ENCODE data around the gene LCORL. TPM values are rescaled to one million over a fixed set of nuclear protein-coding genes. Genes with fewer than 3 reads are reported as not detected.

LCORL gene
- total RNA-seq, 1 donor from 2014 or later, result 21.3 TPM

DNA sequence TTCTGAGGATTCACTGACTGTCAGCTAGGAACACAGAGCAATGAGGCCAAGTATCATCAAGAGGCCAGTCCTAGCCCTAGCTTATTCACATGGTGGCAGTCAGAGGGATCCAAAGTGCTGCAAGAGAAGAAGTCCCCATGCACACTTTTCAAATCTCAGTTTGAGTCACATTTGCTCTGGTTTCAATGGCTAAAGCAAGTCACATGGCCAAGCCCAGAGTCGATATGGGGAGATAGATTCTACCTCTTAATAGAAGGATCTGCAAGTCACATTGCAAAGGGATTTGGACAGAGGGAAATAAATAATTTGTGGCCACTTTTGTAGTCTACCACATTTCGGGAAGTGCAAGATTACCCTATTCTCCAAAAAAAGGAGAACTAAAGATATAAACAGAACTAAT lies 3.7 kb upstream of the LCORL start:
- TF ChIP-seq, protein P1, sequence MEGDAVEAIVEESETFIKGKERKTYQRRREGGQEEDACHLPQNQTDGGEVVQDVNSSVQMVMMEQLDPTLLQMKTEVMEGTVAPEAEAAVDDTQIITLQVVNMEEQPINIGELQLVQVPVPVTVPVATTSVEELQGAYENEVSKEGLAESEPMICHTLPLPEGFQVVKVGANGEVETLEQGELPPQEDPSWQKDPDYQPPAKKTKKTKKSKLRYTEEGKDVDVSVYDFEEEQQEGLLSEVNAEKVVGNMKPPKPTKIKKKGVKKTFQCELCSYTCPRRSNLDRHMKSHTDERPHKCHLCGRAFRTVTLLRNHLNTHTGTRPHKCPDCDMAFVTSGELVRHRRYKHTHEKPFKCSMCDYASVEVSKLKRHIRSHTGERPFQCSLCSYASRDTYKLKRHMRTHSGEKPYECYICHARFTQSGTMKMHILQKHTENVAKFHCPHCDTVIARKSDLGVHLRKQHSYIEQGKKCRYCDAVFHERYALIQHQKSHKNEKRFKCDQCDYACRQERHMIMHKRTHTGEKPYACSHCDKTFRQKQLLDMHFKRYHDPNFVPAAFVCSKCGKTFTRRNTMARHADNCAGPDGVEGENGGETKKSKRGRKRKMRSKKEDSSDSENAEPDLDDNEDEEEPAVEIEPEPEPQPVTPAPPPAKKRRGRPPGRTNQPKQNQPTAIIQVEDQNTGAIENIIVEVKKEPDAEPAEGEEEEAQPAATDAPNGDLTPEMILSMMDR (IDR thresholded peaks at IDR 0.05; ENCODE audit: unreplicated experiment), result no peak
- no peaks in the 10 kb centered on the region for H3K36me3 Mint-ChIP-seq
- no peak overlapping the region for H3K27ac Mint-ChIP-seq
- H3K4me1 Mint-ChIP-seq, result peaks cover 8% of the 10 kb centered on the region
- DNase-seq (ENCODE audit: low spot score in 2 of 2, unreplicated experiment in 2 of 2), result no peak
- H3K27me3 Mint-ChIP-seq (ENCODE audit: low read depth), result peaks cover 16% of the 10 kb centered on the region
- no peaks in the 10 kb centered on the region for H3K9me3 Mint-ChIP-seq
- no peak overlapping the region for H3K4me3 Mint-ChIP-seq

DNA sequence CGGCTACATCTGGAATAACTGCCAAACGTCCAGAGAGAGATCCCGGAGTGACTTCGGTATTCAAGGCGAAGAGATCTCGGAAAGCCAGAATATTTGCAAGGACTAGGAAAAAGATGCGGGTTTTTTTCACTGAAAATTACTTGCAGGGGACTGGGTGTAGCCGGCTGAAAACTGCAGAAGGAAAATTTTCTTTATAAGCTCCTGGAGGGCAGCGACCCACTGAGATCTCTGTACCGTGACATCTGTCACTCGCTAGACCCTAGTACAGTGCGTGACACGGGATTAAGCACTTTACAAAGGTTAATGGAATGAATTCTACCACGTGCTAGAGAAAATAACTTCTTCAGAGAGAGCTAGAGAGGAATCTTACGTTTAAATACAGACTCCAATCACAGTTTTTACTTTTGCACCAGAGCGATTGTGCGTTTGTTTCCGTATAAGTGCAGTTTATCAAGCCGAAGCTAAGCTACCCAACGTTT lies 1.1 kb upstream of the LCORL start:
- H3K27ac Mint-ChIP-seq, result peak overlapping the region; percentile 89
- no peaks in the 10 kb centered on the region for H3K9me3 Mint-ChIP-seq
- TF ChIP-seq, protein P1 (IDR thresholded peaks at IDR 0.05; ENCODE audit: unreplicated experiment), result no peak
- H3K36me3 Mint-ChIP-seq, result no peaks in the 10 kb centered on the region
- DNase-seq (ENCODE audit: low spot score in 2 of 2, unreplicated experiment in 2 of 2), result no peak
- H3K4me3 Mint-ChIP-seq, result peak overlapping the region; percentile 92
- peaks cover 16% of the 10 kb centered on the region for H3K4me1 Mint-ChIP-seq
- peaks cover 15% of the 10 kb centered on the region for H3K27me3 Mint-ChIP-seq (ENCODE audit: low read depth)

DNA sequence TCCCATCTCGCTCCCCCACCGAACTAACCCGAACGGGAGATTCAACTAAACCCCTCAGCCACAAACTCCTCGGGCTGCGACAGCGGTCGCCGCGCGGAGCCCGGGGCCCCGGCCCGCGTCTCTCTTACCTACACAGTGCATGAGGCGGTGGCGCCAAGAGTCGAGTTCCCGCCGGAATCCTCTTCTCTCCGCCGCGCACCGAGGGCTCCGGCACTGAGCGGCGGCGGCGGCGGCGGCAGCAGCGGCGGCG lies 160 bp downstream of the LCORL start:
- Mint-ChIP-seq H3K9me3 (no peaks in the 10 kb centered on the region), H3K4me3 (peak overlapping the region; percentile 92), H3K27ac (peak overlapping the region; percentile 93), H3K4me1 (peaks cover 16% of the 10 kb centered on the region), H3K27me3 (ENCODE audit: low read depth) (peaks cover 14% of the 10 kb centered on the region), H3K36me3 (no peaks in the 10 kb centered on the region)
- DNase-seq (ENCODE audit: low spot score in 2 of 2, unreplicated experiment in 2 of 2), result no peak
- TF ChIP-seq, protein P1 (IDR thresholded peaks at IDR 0.05; ENCODE audit: unreplicated experiment), result no peak

DNA sequence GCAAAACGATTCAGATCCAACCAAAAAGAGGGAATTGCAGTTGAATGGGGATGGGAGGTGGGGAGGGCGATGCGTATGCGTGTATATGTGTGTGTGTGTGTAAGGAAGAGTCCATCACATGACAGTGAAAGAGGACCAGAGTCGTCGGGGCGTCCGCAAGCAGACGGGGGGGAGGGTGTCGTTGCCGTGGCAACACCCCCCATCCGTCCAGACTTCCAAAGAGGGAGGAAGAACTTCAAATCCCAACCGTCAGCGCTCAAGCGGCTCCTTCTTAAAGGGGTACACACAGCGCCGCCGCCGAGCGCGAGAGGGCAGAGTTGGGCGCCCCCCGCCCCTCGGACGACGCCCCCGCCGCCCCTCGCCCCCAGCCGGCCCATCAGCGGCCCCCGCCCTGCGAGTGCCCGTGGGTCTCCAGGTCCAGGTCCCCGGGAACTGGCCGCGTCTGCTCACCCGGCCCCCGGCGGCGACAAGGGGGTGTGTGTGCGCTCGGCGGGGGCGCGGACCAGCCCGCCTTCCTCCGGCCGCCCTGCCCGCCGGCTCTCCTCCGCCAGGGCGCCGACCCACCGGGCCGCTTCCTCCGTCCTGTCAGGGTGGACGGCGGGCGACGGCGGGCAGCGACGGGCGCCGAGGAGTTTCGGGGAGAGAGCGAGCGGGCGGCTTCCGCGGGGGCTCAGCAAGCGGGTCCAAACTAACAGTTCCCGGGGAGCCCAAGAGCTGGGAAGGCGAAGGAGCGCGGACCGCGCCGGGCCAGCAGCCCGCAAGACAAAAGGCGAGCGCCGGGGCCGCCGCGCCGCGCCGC lies 685 bp downstream of the LCORL start:
- Mint-ChIP-seq H3K27me3 (ENCODE audit: low read depth) (peaks cover 14% of the 10 kb centered on the region), H3K4me3 (peak overlapping the region; percentile 94), H3K9me3 (no peaks in the 10 kb centered on the region), H3K27ac (peak overlapping the region; percentile 95), H3K4me1 (peaks cover 16% of the 10 kb centered on the region), H3K36me3 (no peaks in the 10 kb centered on the region)
- DNase-seq (ENCODE audit: low spot score in 2 of 2, unreplicated experiment in 2 of 2), result peak; percentile 31 to 56
- TF ChIP-seq, protein P1 (IDR thresholded peaks at IDR 0.05; ENCODE audit: unreplicated experiment), result no peak

DNA sequence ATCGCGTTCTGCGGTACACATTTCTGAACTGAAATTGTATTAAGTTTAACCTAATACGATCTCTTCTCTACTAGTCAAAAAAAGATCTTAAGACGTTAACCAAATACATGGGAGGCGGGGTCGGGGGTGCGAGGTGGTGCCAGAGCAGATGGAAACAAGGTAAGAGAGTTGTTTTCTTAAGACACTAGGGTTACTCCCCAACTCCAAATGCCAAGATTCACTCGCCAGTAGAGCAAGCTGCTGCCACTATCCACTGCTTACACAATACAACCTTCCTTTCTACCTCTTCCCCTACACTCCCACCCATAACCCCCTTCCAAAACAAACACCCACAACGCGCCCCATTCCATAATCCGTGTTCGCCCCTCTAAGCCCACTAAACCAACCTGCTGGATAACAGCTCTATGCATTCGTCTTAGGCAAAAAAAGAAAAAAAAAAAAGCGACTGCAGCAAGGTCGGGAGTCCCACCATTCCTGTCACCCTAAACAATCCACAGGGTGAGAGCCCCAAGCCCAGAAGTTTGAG lies 1.3 kb downstream of the LCORL start:
- no peaks in the 10 kb centered on the region for H3K36me3 Mint-ChIP-seq
- no peak for DNase-seq (ENCODE audit: low spot score in 2 of 2, unreplicated experiment in 2 of 2)
- TF ChIP-seq, protein P1 (IDR thresholded peaks at IDR 0.05; ENCODE audit: unreplicated experiment), result no peak
- H3K4me1 Mint-ChIP-seq, result peaks cover 16% of the 10 kb centered on the region
- no peaks in the 10 kb centered on the region for H3K9me3 Mint-ChIP-seq
- peak overlapping the region; percentile 94 for H3K4me3 Mint-ChIP-seq
- H3K27me3 Mint-ChIP-seq (ENCODE audit: low read depth), result peaks cover 13% of the 10 kb centered on the region
- H3K27ac Mint-ChIP-seq, result peak overlapping the region; percentile 95
